Measurements from ENCODE around the gene CHAF1B.
A peak's percentile ranks its signal among the peaks of the same experiment; 100 is the strongest.

The CHAF1B gene

GRCh38 chr21:36420571-36421339 is 35.6 kb downstream of the CHAF1B start:
- Histone ChIP-seq H3K27me3 (no peaks in the 10 kb centered on the region), H3K36me3 (peaks cover 6% of the 10 kb centered on the region; the same call in 1 of the 2 replicates), H3K4me1 (no peaks in the 10 kb centered on the region; the same call in 1 of the 2 replicates), H3K4me3 (ENCODE audit: low read depth, low read length) (no peak overlapping the region), H3K9me3 (no peaks in the 10 kb centered on the region)
- no peak for TF ChIP-seq CTCF (IDR thresholded peaks at IDR 0.05; ENCODE audit: low read depth, low read length)
- DNase-seq, result no peak

- TF ChIP-seq CTCF (IDR thresholded peaks at IDR 0.05; ENCODE audit: low read depth, low read length), result peak; percentile 74
- Histone ChIP-seq H3K9me3 (no peaks in the 10 kb centered on the region), H3K36me3 (no peaks in the 10 kb centered on the region), H3K27me3 (no peaks in the 10 kb centered on the region), H3K4me1 (no peaks in the 10 kb centered on the region; the same call in 1 of the 2 replicates), H3K4me3 (ENCODE audit: low read depth, low read length) (no peak overlapping the region)
- DNase-seq, result peak; percentile 80
Observed at GRCh38 chr21:36422279-36423098, 37.3 kb downstream of the CHAF1B start.

GRCh38 chr21:36423771-36424433 is 38.7 kb downstream of the CHAF1B start:
- Histone ChIP-seq H3K27me3 (no peaks in the 10 kb centered on the region), H3K4me3 (ENCODE audit: low read depth, low read length) (no peak overlapping the region), H3K4me1 (no peaks in the 10 kb centered on the region; the same call in 1 of the 2 replicates), H3K9me3 (no peaks in the 10 kb centered on the region), H3K36me3 (no peaks in the 10 kb centered on the region)
- no peak for DNase-seq
- TF ChIP-seq CTCF (IDR thresholded peaks at IDR 0.05; ENCODE audit: low read depth, low read length), result no peak

GRCh38 chr21:36424592-36424991 is 39.4 kb downstream of the CHAF1B start:
- H3K36me3 ChIP-seq, result no peaks in the 10 kb centered on the region
- no peaks in the 10 kb centered on the region; the same call in 1 of the 2 replicates for H3K4me1 ChIP-seq
- no peaks in the 10 kb centered on the region for H3K27me3 ChIP-seq
- no peaks in the 10 kb centered on the region for H3K9me3 ChIP-seq
- TF ChIP-seq CTCF (IDR thresholded peaks at IDR 0.05; ENCODE audit: low read depth, low read length), result no peak
- H3K4me3 ChIP-seq (ENCODE audit: low read depth, low read length), result no peak overlapping the region
- no peak for DNase-seq

- Histone ChIP-seq H3K36me3 (no peaks in the 10 kb centered on the region), H3K4me3 (ENCODE audit: low read depth, low read length) (no peak overlapping the region), H3K27me3 (no peaks in the 10 kb centered on the region), H3K9me3 (no peaks in the 10 kb centered on the region), H3K4me1 (no peaks in the 10 kb centered on the region; the same call in 1 of the 2 replicates)
- peak; percentile 21 for DNase-seq
- TF ChIP-seq CTCF (IDR thresholded peaks at IDR 0.05; ENCODE audit: low read depth, low read length), result no peak
Observed at GRCh38 chr21:36425286-36425685, 40.1 kb downstream of the CHAF1B start.
